Measurements from ENCODE around the gene SRRM2.

SRRM2 gene

GRCh38 chr16:2738615-2739014 lies 13.8 kb upstream of the SRRM2 start:
- Histone ChIP-seq H3K4me3 (replicated peaks; ENCODE audit: insufficient read depth, low read length) (no peak overlapping the region), H3K27me3 (ENCODE audit: insufficient read depth, poor library complexity, severe bottlenecking) (no peaks in the 10 kb centered on the region), H3K27ac (replicated peaks) (no peak overlapping the region)
- no peak for TF ChIP-seq GABPA (IDR thresholded peaks at IDR 0.05; ENCODE audit: low read depth)
- no peak for TF ChIP-seq CTCF (IDR thresholded peaks at IDR 0.05; ENCODE audit: insufficient read depth, low read length)
- no peak for TF ChIP-seq REST (IDR thresholded peaks at IDR 0.05; ENCODE audit: insufficient replicate concordance, low read depth)
- TF ChIP-seq SPI1 (IDR thresholded peaks at IDR 0.05; ENCODE audit: borderline replicate concordance, low read depth) = no peak
- no peak for TF ChIP-seq POLR2AphosphoS5 (IDR thresholded peaks at IDR 0.05; ENCODE audit: low read depth)
- DNase-seq (ENCODE audit: low read depth in 1 of 2, low spot score in 1 of 2) = no peak

GRCh38 chr16:2739625-2740430 lies 12.6 kb upstream of the SRRM2 start:
- no peak for DNase-seq (ENCODE audit: low read depth in 1 of 2, low spot score in 1 of 2)
- no peak overlapping the region for H3K27ac ChIP-seq (replicated peaks)
- H3K27me3 ChIP-seq (ENCODE audit: insufficient read depth, poor library complexity, severe bottlenecking) = no peaks in the 10 kb centered on the region
- no peak for TF ChIP-seq POLR2AphosphoS5 (IDR thresholded peaks at IDR 0.05; ENCODE audit: low read depth)
- TF ChIP-seq CTCF (IDR thresholded peaks at IDR 0.05; ENCODE audit: insufficient read depth, low read length) = no peak
- no peak for TF ChIP-seq SPI1 (IDR thresholded peaks at IDR 0.05; ENCODE audit: borderline replicate concordance, low read depth)
- TF ChIP-seq REST (IDR thresholded peaks at IDR 0.05; ENCODE audit: insufficient replicate concordance, low read depth) = no peak
- TF ChIP-seq GABPA (IDR thresholded peaks at IDR 0.05; ENCODE audit: low read depth) = no peak
- H3K4me3 ChIP-seq (replicated peaks; ENCODE audit: insufficient read depth, low read length) = no peak overlapping the region

- no peak for DNase-seq (ENCODE audit: low read depth in 1 of 2, low spot score in 1 of 2)
- Histone ChIP-seq H3K4me3 (replicated peaks; ENCODE audit: insufficient read depth, low read length) (no peak overlapping the region), H3K27me3 (ENCODE audit: insufficient read depth, poor library complexity, severe bottlenecking) (no peaks in the 10 kb centered on the region), H3K27ac (replicated peaks) (no peak overlapping the region)
- TF ChIP-seq REST (IDR thresholded peaks at IDR 0.05; ENCODE audit: insufficient replicate concordance, low read depth) (no peak), CTCF (IDR thresholded peaks at IDR 0.05; ENCODE audit: insufficient read depth, low read length) (no peak), SPI1 (IDR thresholded peaks at IDR 0.05; ENCODE audit: borderline replicate concordance, low read depth) (no peak)
Observed at GRCh38 chr16:2740476-2740875, 12.0 kb upstream of the SRRM2 start.
